Common myeloid progenitor, CD34-positive (primary cell): Measurements from ENCODE around the gene SCART1.
"Not testable (repeated sequence)": the region's sequence is repeated elsewhere in the genome, so short reads cannot be mapped to it uniquely, and the experiment has no call there.

Experiments used
- CTCF ChIA-PET: fragments of 350-600 bp; sonication (Branson Sonifier 250); formaldehyde crosslinking; loops from one replicate; lab custom pipeline; 2021; ENCODE audit warnings: antibody characterized with exemption; lab: Charles Lee
- POLR2A ChIA-PET: fragments of 350-600 bp; sonication (Branson Sonifier 250); formaldehyde crosslinking; loops from one replicate; lab custom pipeline; 2021; ENCODE audit warnings: antibody characterized with exemption; lab: Charles Lee
- DNase-seq, 3 donors: peaks; one replicate each; pipeline versions ENCODE4 v3.0.0 to v3.0.0-alpha.2; 2013
- H3K27ac ChIP-seq, 2 experiments: 1 replicate in 1 of 2; 2 replicates in 1 of 2; pipeline ENCODE4 v1.7.0; 2013; ENCODE audit warnings: inconsistent platforms in 2 of 2, low read length in 2 of 2, mild to moderate bottlenecking in 2 of 2, low read depth in 1 of 2, moderate library complexity in 1 of 2; ENCODE audit not compliant: severe bottlenecking in 2 of 2, insufficient read depth in 1 of 2, poor library complexity in 1 of 2
- H3K27me3 ChIP-seq, 5 experiments: replicated peaks in 2 of 5; 1 replicate in 3 of 5; 2 replicates in 2 of 5; pipeline versions ENCODE4 v1.6.1 to v1.7.0; 2013; ENCODE audit warnings: low read length in 4 of 5, mild to moderate bottlenecking in 2 of 5, moderate library complexity in 2 of 5, inconsistent platforms in 1 of 5; ENCODE audit not compliant: insufficient read depth in 5 of 5, control insufficient read depth in 4 of 5
- H3K36me3 ChIP-seq, 4 experiments: 1 replicate in 2 of 4; 2 replicates in 2 of 4; pipeline versions ENCODE4 v1.6.1 to v1.7.0; 2013; ENCODE audit warnings: low read length in 3 of 4, control low read depth in 1 of 4, mild to moderate bottlenecking in 1 of 4; ENCODE audit not compliant: control insufficient read depth in 4 of 4, insufficient read depth in 4 of 4
- H3K4me1 ChIP-seq, 4 experiments: 1 replicate in 3 of 4; 2 replicates in 1 of 4; pipeline versions ENCODE4 v1.6.1 to v1.7.1; 2013; ENCODE audit warnings: low read length in 3 of 4, mild to moderate bottlenecking in 3 of 4, control low read depth in 1 of 4, inconsistent platforms in 1 of 4, moderate library complexity in 1 of 4; ENCODE audit not compliant: control insufficient read depth in 4 of 4, insufficient read depth in 4 of 4; ENCODE audit errors: control extremely low read depth in 1 of 4
- H3K4me3 ChIP-seq, 7 experiments: 1 replicate in 4 of 7; 2 replicates in 3 of 7; pipeline versions ENCODE4 v1.5.1 to v1.7.0; 2013; ENCODE audit warnings: mild to moderate bottlenecking in 7 of 7, low read length in 6 of 7, moderate library complexity in 6 of 7, inconsistent platforms in 2 of 7, low read depth in 2 of 7, control low read depth in 1 of 7; ENCODE audit not compliant: insufficient read depth in 4 of 7, control insufficient read depth in 1 of 7; ENCODE audit errors: extremely low read depth in 1 of 7
- H3K9me3 ChIP-seq, 5 experiments: 1 replicate in 4 of 5; 2 replicates in 1 of 5; pipeline versions ENCODE4 v1.6.1 to v1.7.1; 2013; ENCODE audit warnings: low read length in 4 of 5, mild to moderate bottlenecking in 2 of 5, inconsistent platforms in 1 of 5, low read depth in 1 of 5, moderate library complexity in 1 of 5; ENCODE audit not compliant: control insufficient read depth in 4 of 5, insufficient read depth in 2 of 5; ENCODE audit errors: control extremely low read depth in 1 of 5
- WGBS: methylation state at CpG from one replicate; pipeline ENCODE4 v1.1.5; 2013; ENCODE audit not compliant: insufficient coverage; 5-methylcytosine and 5-hydroxymethylcytosine counted together

SCART1 gene

GRCh38 chr10:133509700-133510099 is 56.0 kb downstream of the SCART1 start:
- ChIA-PET POLR2A (no interaction called here), CTCF (interaction anchor here (1.0 kb wide), 1 partner anchor 9 kb away, joined by 3 read pairs; no protein-coding TSS in a partner anchor)
- H3K4me1 ChIP-seq: no peaks in the 10 kb centered on the region
- H3K9me3 ChIP-seq: peaks cover 0 to 18% (median 0%) of the 10 kb centered on the region in 5 experiments
- H3K27me3 ChIP-seq: peaks cover 2 to 15% (median 9%) of the 10 kb centered on the region in 5 experiments
- no peak for DNase-seq
- no CpG with 5 or more reads among the region's 4 CpGs for WGBS
- no peaks in the 10 kb centered on the region for H3K36me3 ChIP-seq
- no peak overlapping the region for H3K27ac ChIP-seq
- no peak overlapping the region for H3K4me3 ChIP-seq

GRCh38 chr10:133511408-133511807 is 57.7 kb downstream of the SCART1 start:
- POLR2A ChIA-PET: no interaction called here
- H3K4me3 ChIP-seq: no peak overlapping the region

GRCh38 chr10:133511907-133512528 is 58.3 kb downstream of the SCART1 start:
- no peak overlapping the region for H3K4me3 ChIP-seq

More at GRCh38 chr10:133511408-133511807, 57.7 kb downstream of the SCART1 start:
- WGBS: 83% methylated on average over 1 of the region's 4 CpGs
- no peaks in the 10 kb centered on the region for H3K4me1 ChIP-seq
- H3K27me3 ChIP-seq: peaks cover 5 to 15% (median 9%) of the 10 kb centered on the region in 5 experiments
- H3K27ac ChIP-seq: no peak overlapping the region
- H3K9me3 ChIP-seq: peaks cover 0 to 16% (median 0%) of the 10 kb centered on the region in 5 experiments
- no peak for DNase-seq
- CTCF ChIA-PET: interaction anchor here (1.0 kb wide), 1 partner anchor 74 kb away, joined by 3 read pairs; no protein-coding TSS in a partner anchor
- no peaks in the 10 kb centered on the region for H3K36me3 ChIP-seq

GRCh38 chr10:133515471-133515870 is 61.7 kb downstream of the SCART1 start:
- Histone ChIP-seq H3K9me3 (peaks cover 0 to 6% (median 0%) of the 10 kb centered on the region in 5 experiments), H3K36me3 (no peaks in the 10 kb centered on the region), H3K27ac (no peak overlapping the region), H3K27me3 (peaks cover 4 to 17% (median 6%) of the 10 kb centered on the region in 5 experiments), H3K4me3 (no peak overlapping the region), H3K4me1 (peaks cover 0 to 6% (median 4%) of the 10 kb centered on the region in 4 experiments)
- WGBS: no CpG with 5 or more reads among the region's 4 CpGs
- DNase-seq: no peak
- ChIA-PET CTCF (no interaction called here), POLR2A (no interaction called here)

More at GRCh38 chr10:133511907-133512528, 58.3 kb downstream of the SCART1 start:
- H3K4me1 ChIP-seq: no peaks in the 10 kb centered on the region
- peaks cover 5 to 15% (median 9%) of the 10 kb centered on the region in 5 experiments for H3K27me3 ChIP-seq
- H3K9me3 ChIP-seq: peaks cover 0 to 14% (median 0%) of the 10 kb centered on the region in 5 experiments
- no peaks in the 10 kb centered on the region for H3K36me3 ChIP-seq
- POLR2A ChIA-PET: no interaction called here
- DNase-seq: no peak
- CTCF ChIA-PET: interaction anchor here (1.0 kb wide), 1 partner anchor 74 kb away, joined by 3 read pairs; no protein-coding TSS in a partner anchor
- no CpG with 5 or more reads among the region's 4 CpGs for WGBS
- no peak overlapping the region for H3K27ac ChIP-seq

- Histone ChIP-seq H3K9me3 (peaks cover 0 to 6% (median 0%) of the 10 kb centered on the region in 5 experiments), H3K27me3 (peaks cover 3 to 17% (median 8%) of the 10 kb centered on the region in 5 experiments), H3K4me3 (no peak overlapping the region), H3K27ac (no peak overlapping the region), H3K36me3 (no peaks in the 10 kb centered on the region), H3K4me1 (peaks cover 0 to 9% (median 6%) of the 10 kb centered on the region in 4 experiments)
- ChIA-PET CTCF (interaction anchor here (0.9 kb wide), 1 partner anchor 115 kb away, joined by 4 read pairs; no protein-coding TSS in a partner anchor), POLR2A (no interaction called here)
- WGBS: 39% methylated on average over 2 of the region's 4 CpGs
- DNase-seq: no peak
These were observed 62.3 kb downstream of the SCART1 start for GRCh38 chr10:133516057-133516456.

- H3K9me3 ChIP-seq: peaks cover 0 to 10% (median 2%) of the 10 kb centered on the region in 5 experiments
- CTCF ChIA-PET: interaction anchor here (0.8 to 1.4 kb wide), 3 partner anchors 9 to 189 kb away, joined by 3 to 4 read pairs (median 3); no protein-coding TSS in a partner anchor
- H3K36me3 ChIP-seq, H3K27me3 ChIP-seq, DNase-seq, POLR2A ChIA-PET, H3K27ac ChIP-seq, H3K4me3 ChIP-seq, H3K4me1 ChIP-seq: not testable (repeated sequence)
- 87% methylated on average over 4 of the region's 5 CpGs for WGBS
These were observed 64.8 kb downstream of the SCART1 start for GRCh38 chr10:133518517-133518916.
